ENCODE data around the gene PDSS2.

DNA sequence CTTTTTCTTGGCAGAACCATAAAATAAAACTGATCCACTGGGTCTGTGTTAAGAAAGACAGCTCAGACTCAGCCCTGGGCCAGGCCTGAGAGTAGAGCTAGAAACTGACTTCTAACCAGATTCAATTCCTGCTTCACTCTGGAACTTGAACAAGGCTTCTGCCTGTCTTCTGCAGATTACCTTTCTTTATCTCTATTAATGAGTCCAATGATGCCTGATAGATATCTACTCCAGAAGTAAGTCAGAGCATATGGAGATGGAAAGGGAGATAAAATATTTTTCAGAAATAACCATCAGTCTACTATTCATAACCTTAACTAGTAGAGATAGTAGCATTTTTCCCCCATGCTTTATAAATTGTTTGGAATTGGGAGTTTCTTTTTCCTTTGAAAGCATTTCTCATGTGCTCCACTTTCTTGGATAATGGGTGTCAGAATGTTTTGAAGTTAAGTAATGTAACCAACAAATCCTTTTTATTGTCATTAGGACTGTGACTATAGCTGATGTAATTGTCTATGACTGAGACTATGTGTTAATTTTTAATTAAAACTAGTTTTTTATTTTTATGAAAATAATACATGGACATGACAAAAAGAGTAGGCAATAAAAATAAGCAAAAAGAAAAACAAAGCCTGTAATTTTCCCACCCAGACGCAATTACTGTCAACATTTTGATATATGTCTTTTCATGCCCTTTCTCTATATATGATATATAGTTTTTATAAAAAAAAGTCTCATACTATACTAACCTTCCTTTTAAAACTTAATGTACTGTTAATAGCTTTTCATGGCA, 37.7 kb upstream of the PDSS2 start:
- TF ChIP-seq, protein P1, sequence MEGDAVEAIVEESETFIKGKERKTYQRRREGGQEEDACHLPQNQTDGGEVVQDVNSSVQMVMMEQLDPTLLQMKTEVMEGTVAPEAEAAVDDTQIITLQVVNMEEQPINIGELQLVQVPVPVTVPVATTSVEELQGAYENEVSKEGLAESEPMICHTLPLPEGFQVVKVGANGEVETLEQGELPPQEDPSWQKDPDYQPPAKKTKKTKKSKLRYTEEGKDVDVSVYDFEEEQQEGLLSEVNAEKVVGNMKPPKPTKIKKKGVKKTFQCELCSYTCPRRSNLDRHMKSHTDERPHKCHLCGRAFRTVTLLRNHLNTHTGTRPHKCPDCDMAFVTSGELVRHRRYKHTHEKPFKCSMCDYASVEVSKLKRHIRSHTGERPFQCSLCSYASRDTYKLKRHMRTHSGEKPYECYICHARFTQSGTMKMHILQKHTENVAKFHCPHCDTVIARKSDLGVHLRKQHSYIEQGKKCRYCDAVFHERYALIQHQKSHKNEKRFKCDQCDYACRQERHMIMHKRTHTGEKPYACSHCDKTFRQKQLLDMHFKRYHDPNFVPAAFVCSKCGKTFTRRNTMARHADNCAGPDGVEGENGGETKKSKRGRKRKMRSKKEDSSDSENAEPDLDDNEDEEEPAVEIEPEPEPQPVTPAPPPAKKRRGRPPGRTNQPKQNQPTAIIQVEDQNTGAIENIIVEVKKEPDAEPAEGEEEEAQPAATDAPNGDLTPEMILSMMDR (conservative IDR thresholded peaks at IDR 0.05; ENCODE audit: low read depth, low read length) = no peak
- no peak for TF ChIP-seq EZH2 (IDR thresholded peaks at IDR 0.05; ENCODE audit: borderline replicate concordance, low read depth, low read length, poor library complexity, severe bottlenecking)
